NCI-H1694 treated with DMSO at 0.1 percent for 48 hours (cell line): ENCODE measurements around the gene CLDN7.
A peak's percentile ranks its signal among the peaks of the same experiment; 100 is the strongest.

Source experiments
- DNase-seq: peaks from one replicate; lab custom pipeline; 2025; lab: John Stamatoyannopoulos, UW

Gene CLDN7

GRCh38 chr17:7237266-7237760 is 25.0 kb downstream of the CLDN7 start:
- no peak for DNase-seq

GRCh38 chr17:7236808-7237207 is 25.5 kb downstream of the CLDN7 start:
- no peak for DNase-seq

GRCh38 chr17:7235693-7236665 is 26.3 kb downstream of the CLDN7 start:
- DNase-seq: no peak

- peak; percentile 90 for DNase-seq
These were observed 28.0 kb downstream of the CLDN7 start, which contains the start of gene DVL2 for GRCh38 chr17:7234083-7234951. DVL2 (minus strand) TSS chr17:7234517; CDS start chr17:7234262, 255 bp downstream.

- DNase-seq: no peak
These were observed 28.6 kb downstream of the CLDN7 start for GRCh38 chr17:7233701-7234082.

- no peak for DNase-seq
These were observed 30.2 kb downstream of the CLDN7 start for GRCh38 chr17:7232114-7232513.

GRCh38 chr17:7229504-7229903 is 32.8 kb downstream of the CLDN7 start:
- no peak for DNase-seq

GRCh38 chr17:7228920-7229319 is 33.4 kb downstream of the CLDN7 start:
- no peak for DNase-seq

- DNase-seq: no peak
These were observed 35.3 kb downstream of the CLDN7 start for GRCh38 chr17:7226721-7227710.

GRCh38 chr17:7225711-7226331 is 36.5 kb downstream of the CLDN7 start:
- DNase-seq: no peak

- DNase-seq: no peak
These were observed 37.6 kb downstream of the CLDN7 start for GRCh38 chr17:7224661-7225111.

GRCh38 chr17:7224110-7224509 is 38.2 kb downstream of the CLDN7 start:
- no peak for DNase-seq

GRCh38 chr17:7223375-7223774 is 38.9 kb downstream of the CLDN7 start:
- DNase-seq: no peak

- DNase-seq: no peak
These were observed 39.3 kb downstream of the CLDN7 start for GRCh38 chr17:7222972-7223292.

GRCh38 chr17:7222093-7222971 is 39.9 kb downstream of the CLDN7 start:
- no peak for DNase-seq

GRCh38 chr17:7221278-7222092 is 40.8 kb downstream of the CLDN7 start:
- DNase-seq: no peak

- peak; percentile 32 for DNase-seq
These were observed 41.5 kb downstream of the CLDN7 start for GRCh38 chr17:7220593-7221277.
